Measurements from ENCODE around the gene YAP1. TPM values are rescaled to one million over a fixed set of nuclear protein-coding genes. Genes with fewer than 3 reads are reported as not detected.
A peak's percentile ranks its signal among the peaks of the same experiment; 100 is the strongest.

Gene YAP1
- total RNA-seq, 1 donor: 174 TPM

DNA sequence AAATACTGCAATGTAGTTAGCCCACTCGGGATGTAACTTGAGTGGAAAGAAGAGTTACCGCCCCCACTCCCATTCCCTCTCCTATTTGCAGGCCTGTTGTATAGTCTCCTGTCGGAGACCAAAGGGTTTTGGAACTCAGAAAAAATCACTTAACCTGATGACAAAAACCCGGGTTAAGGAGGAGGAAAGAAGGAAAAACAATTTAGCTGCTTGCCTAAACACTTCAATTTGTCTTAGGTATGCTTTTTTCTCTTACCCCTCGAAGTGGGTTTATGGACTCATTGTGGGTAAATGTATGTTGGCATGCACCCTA, 2.2 kb downstream of the YAP1 start:
- H3K4me2 ChIP-seq (ENCODE audit: insufficient read depth, low read length): peak overlapping the region; percentile 88
- peak overlapping the region; percentile 94 for H3K4me3 ChIP-seq (ENCODE audit: insufficient read depth, low read length)
- no peaks in the 10 kb centered on the region for H3K27me3 ChIP-seq (ENCODE audit: insufficient read depth, low read length)
- peak overlapping the region; percentile 34 for H2AFZ ChIP-seq (ENCODE audit: low read length)
- DNase-seq (ENCODE audit: insufficient read length, low spot score, missing footprints): no peak
- H3K79me2 ChIP-seq (ENCODE audit: insufficient read depth, low read length): peaks cover 66% of the 10 kb centered on the region
- H3K36me3 ChIP-seq (ENCODE audit: insufficient read depth, low read length): peaks cover 9% of the 10 kb centered on the region
- H3K9me3 ChIP-seq (ENCODE audit: low read depth, low read length): no peaks in the 10 kb centered on the region
- TF ChIP-seq, protein P1, sequence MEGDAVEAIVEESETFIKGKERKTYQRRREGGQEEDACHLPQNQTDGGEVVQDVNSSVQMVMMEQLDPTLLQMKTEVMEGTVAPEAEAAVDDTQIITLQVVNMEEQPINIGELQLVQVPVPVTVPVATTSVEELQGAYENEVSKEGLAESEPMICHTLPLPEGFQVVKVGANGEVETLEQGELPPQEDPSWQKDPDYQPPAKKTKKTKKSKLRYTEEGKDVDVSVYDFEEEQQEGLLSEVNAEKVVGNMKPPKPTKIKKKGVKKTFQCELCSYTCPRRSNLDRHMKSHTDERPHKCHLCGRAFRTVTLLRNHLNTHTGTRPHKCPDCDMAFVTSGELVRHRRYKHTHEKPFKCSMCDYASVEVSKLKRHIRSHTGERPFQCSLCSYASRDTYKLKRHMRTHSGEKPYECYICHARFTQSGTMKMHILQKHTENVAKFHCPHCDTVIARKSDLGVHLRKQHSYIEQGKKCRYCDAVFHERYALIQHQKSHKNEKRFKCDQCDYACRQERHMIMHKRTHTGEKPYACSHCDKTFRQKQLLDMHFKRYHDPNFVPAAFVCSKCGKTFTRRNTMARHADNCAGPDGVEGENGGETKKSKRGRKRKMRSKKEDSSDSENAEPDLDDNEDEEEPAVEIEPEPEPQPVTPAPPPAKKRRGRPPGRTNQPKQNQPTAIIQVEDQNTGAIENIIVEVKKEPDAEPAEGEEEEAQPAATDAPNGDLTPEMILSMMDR (IDR thresholded peaks at IDR 0.05; ENCODE audit: extremely low read depth, low read depth, low read length): no peak
- peaks cover 47% of the 10 kb centered on the region for H3K4me1 ChIP-seq (ENCODE audit: insufficient read depth, low read length)
- H4K20me1 ChIP-seq (ENCODE audit: insufficient read depth, low read length): peaks cover 10% of the 10 kb centered on the region
- peak overlapping the region; percentile 98 for H3K27ac ChIP-seq (ENCODE audit: low read depth, low read length)

GRCh38 chr11:102114032-102114431, 3.8 kb downstream of the YAP1 start:
- TF ChIP-seq, protein P1 (IDR thresholded peaks at IDR 0.05; ENCODE audit: extremely low read depth, low read depth, low read length): no peak
- Histone ChIP-seq H3K4me1 (ENCODE audit: insufficient read depth, low read length) (peaks cover 55% of the 10 kb centered on the region), H3K27ac (ENCODE audit: low read depth, low read length) (peak overlapping the region; percentile 40), H4K20me1 (ENCODE audit: insufficient read depth, low read length) (peaks cover 21% of the 10 kb centered on the region), H3K4me3 (ENCODE audit: insufficient read depth, low read length) (peak overlapping the region; percentile 34), H3K4me2 (ENCODE audit: insufficient read depth, low read length) (no peak overlapping the region), H3K9me3 (ENCODE audit: low read depth, low read length) (no peaks in the 10 kb centered on the region), H3K79me2 (ENCODE audit: insufficient read depth, low read length) (peaks cover 82% of the 10 kb centered on the region), H2AFZ (ENCODE audit: low read length) (no peak overlapping the region), H3K27me3 (ENCODE audit: insufficient read depth, low read length) (no peaks in the 10 kb centered on the region), H3K36me3 (ENCODE audit: insufficient read depth, low read length) (peaks cover 15% of the 10 kb centered on the region)
- no peak for DNase-seq (ENCODE audit: insufficient read length, low spot score, missing footprints)

DNA sequence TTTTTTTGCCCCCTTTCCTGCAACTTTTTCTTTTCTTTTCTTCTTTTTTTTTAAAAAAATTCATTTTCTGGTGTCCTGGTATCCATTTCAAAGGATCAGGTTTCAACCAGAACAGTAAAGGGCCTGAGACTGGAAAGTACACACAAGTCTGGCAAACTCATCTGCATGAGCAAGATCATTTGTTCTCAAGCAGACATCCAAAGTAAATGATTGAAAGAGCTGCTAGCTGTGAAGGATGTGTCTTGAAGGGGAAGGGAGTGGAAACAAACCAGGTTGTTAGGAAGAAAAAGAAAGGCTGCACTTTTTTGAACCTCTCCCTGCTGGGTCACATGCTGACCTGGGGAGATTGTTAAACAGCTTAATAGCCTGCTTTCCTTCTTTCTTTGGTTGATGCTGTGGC, 5.3 kb downstream of the YAP1 start:
- Histone ChIP-seq H4K20me1 (ENCODE audit: insufficient read depth, low read length) (peaks cover 30% of the 10 kb centered on the region), H3K27ac (ENCODE audit: low read depth, low read length) (peak overlapping the region; percentile 62), H3K36me3 (ENCODE audit: insufficient read depth, low read length) (peaks cover 15% of the 10 kb centered on the region), H3K4me3 (ENCODE audit: insufficient read depth, low read length) (no peak overlapping the region), H3K4me2 (ENCODE audit: insufficient read depth, low read length) (peak overlapping the region; percentile 55), H3K27me3 (ENCODE audit: insufficient read depth, low read length) (no peaks in the 10 kb centered on the region), H2AFZ (ENCODE audit: low read length) (no peak overlapping the region), H3K4me1 (ENCODE audit: insufficient read depth, low read length) (peaks cover 66% of the 10 kb centered on the region), H3K9me3 (ENCODE audit: low read depth, low read length) (no peaks in the 10 kb centered on the region), H3K79me2 (ENCODE audit: insufficient read depth, low read length) (peaks cover 95% of the 10 kb centered on the region)
- TF ChIP-seq, protein P1 (IDR thresholded peaks at IDR 0.05; ENCODE audit: extremely low read depth, low read depth, low read length): no peak
- DNase-seq (ENCODE audit: insufficient read length, low spot score, missing footprints): no peak

DNA sequence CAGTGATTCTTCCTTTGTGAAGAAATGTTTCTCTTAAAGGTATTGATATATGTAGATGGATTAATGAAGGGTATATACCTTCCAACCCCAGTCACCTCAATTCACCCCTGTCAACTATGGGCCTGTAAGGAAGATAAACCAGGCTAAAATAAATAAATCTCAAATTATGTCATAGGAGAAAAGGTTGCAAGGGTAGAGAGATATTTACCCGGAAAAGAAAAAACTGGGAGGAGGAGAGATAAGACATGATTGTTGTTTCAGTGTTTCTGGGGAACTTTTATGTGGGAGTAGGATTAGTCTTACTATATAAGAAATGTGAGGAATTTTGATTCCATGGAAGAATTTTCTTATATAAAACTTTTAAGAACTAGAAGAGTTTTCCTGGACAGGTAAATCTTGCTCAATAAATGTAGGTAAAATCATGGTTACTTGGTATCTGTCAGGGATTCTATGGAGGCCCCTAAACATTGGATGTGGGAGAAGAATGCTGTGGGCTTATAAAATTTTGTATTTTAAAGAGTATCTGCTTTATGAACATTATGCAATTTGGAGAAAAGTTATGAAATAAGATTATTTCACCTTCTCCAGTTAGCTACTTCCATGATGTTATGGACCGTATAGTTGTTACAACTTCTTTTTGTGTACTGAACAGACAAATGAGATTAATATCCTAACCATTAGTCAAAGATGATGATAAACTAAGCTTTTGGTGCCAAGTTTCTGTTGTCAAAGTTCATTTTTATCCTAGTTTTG, 6.4 kb downstream of the YAP1 start:
- H3K4me2 ChIP-seq (ENCODE audit: insufficient read depth, low read length): peak overlapping the region; percentile 55
- peaks cover 98% of the 10 kb centered on the region for H3K79me2 ChIP-seq (ENCODE audit: insufficient read depth, low read length)
- H4K20me1 ChIP-seq (ENCODE audit: insufficient read depth, low read length): peaks cover 33% of the 10 kb centered on the region
- H3K4me3 ChIP-seq (ENCODE audit: insufficient read depth, low read length): no peak overlapping the region
- no peaks in the 10 kb centered on the region for H3K9me3 ChIP-seq (ENCODE audit: low read depth, low read length)
- H3K36me3 ChIP-seq (ENCODE audit: insufficient read depth, low read length): peaks cover 15% of the 10 kb centered on the region
- H3K27me3 ChIP-seq (ENCODE audit: insufficient read depth, low read length): no peaks in the 10 kb centered on the region
- H3K27ac ChIP-seq (ENCODE audit: low read depth, low read length): peak overlapping the region; percentile 62
- H3K4me1 ChIP-seq (ENCODE audit: insufficient read depth, low read length): peaks cover 77% of the 10 kb centered on the region
- TF ChIP-seq, protein P1 (IDR thresholded peaks at IDR 0.05; ENCODE audit: extremely low read depth, low read depth, low read length): no peak
- H2AFZ ChIP-seq (ENCODE audit: low read length): no peak overlapping the region
- no peak for DNase-seq (ENCODE audit: insufficient read length, low spot score, missing footprints)

All from osteoblast (primary cell).